K562 (cell line): ENCODE measurements around the gene MALAT1. TPM values are rescaled to one million over a fixed set of nuclear protein-coding genes. Genes with fewer than 3 reads are reported as not detected.
A peak's percentile ranks its signal among the peaks of the same experiment; 100 is the strongest.

Experiments
- FOXJ2 ChIP-seq: fragments of 200-800 bp; sonication (Bioruptor generic); IDR thresholded peaks from 2 replicates; pipeline ENCODE4 v1.6.1; 2016; ENCODE audit warnings: missing genetic modification characterization, missing compliant biosample characterization
- GTF2B ChIP-seq: IDR thresholded peaks from 2 replicates; pipeline ENCODE4 v1.6.1; 2011; ENCODE audit not compliant: insufficient read length; ENCODE audit errors: extremely low read depth
- HMG20B ChIP-seq: fragments of 250-450 bp; sonication (Bioruptor Pico); IDR thresholded peaks from 2 replicates; pipeline ENCODE4 v1.5.0; 2021; ENCODE audit warnings: mild to moderate bottlenecking
- HOMEZ ChIP-seq: fragments of 250-450 bp; sonication (Bioruptor Pico); IDR thresholded peaks from 2 replicates; pipeline ENCODE4 v1.4.0; 2020; ENCODE audit warnings: mild to moderate bottlenecking, moderate library complexity
- JUN ChIP-seq, 2 experiments: sonication (generic) in 1 of 2; formaldehyde crosslinking in 1 of 2; IDR thresholded peaks; 2 replicates each; pipeline versions ENCODE4 v1.6.1 to v1.8.0; 2012 to 2022; ENCODE audit warnings: borderline replicate concordance in 2 of 2, mild to moderate bottlenecking in 2 of 2, improper control_type of control experiment in 1 of 2, low read depth in 1 of 2, low read length in 1 of 2, missing genetic modification reagents in 1 of 2
- MED1 ChIP-seq: sonication (generic); formaldehyde crosslinking; IDR thresholded peaks from 2 replicates; pipeline ENCODE4 v1.8.1; 2023; ENCODE audit warnings: missing genetic modification reagents, borderline replicate concordance
- MEF2A ChIP-seq: IDR thresholded peaks from 2 replicates; pipeline ENCODE4 v1.6.1; 2011; ENCODE audit warnings: low read depth, mild to moderate bottlenecking, low read length, moderate library complexity; ENCODE audit not compliant: control insufficient read depth
- NUFIP1 ChIP-seq: fragments of 450-650 bp; IDR thresholded peaks from 2 replicates; pipeline ENCODE4 v1.6.1; 2018; ENCODE audit not compliant: partially characterized antibody
- PYGO2 ChIP-seq: fragments of 450-650 bp; IDR thresholded peaks from 2 replicates; pipeline ENCODE4 v1.6.1; 2016; ENCODE audit warnings: mild to moderate bottlenecking, missing genetic modification characterization, moderate library complexity, missing compliant biosample characterization
- SAFB2 ChIP-seq: fragments of 200-400 bp; formaldehyde crosslinking; IDR thresholded peaks from 2 replicates; pipeline ENCODE4 v1.6.1; 2018; ENCODE audit warnings: borderline replicate concordance, low read length, low read depth, moderate library complexity; ENCODE audit not compliant: severe bottlenecking
- SNAPC5 ChIP-seq: fragments of 250-450 bp; sonication (Bioruptor Pico); IDR thresholded peaks from 2 replicates; pipeline ENCODE4 v1.8.0; 2021; ENCODE audit warnings: moderate library complexity, mild to moderate bottlenecking, inconsistent platforms
- ZBTB33 ChIP-seq: sonication (generic); formaldehyde crosslinking; IDR thresholded peaks from 2 replicates; pipeline ENCODE4 v1.8.1; 2023; ENCODE audit warnings: mild to moderate bottlenecking, missing genetic modification reagents
- ZNF431 ChIP-seq: sonication (generic); formaldehyde crosslinking; IDR thresholded peaks from 2 replicates; pipeline ENCODE4 v1.8.0; 2022; ENCODE audit warnings: mild to moderate bottlenecking, missing genetic modification reagents
- ZNF518B ChIP-seq: fragments of 250-450 bp; sonication (Bioruptor Pico); IDR thresholded peaks from 2 replicates; pipeline ENCODE4 v1.5.0; 2021; ENCODE audit warnings: mild to moderate bottlenecking, moderate library complexity
- ZNF584 ChIP-seq: fragments of 200-800 bp; sonication (Bioruptor generic); IDR thresholded peaks from 2 replicates; pipeline ENCODE4 v1.6.1; 2016; ENCODE audit warnings: low read depth, mild to moderate bottlenecking, missing genetic modification characterization, missing compliant biosample characterization
- polyA plus RNA-seq, 8 experiments: library from polyadenylated mRNA; depleted of rRNA in 4 of 8; stranded (reverse) in 5 of 8; unstranded in 3 of 8; fragments of >200 nt; fragmentation: Nextera tagmentation in 2 of 8; fragmentation: Illumina TruSeq in 1 of 8; extraction: Ambion mirVana in 2 of 8; extraction: Trizol in 1 of 8; gene quantifications; 2 replicates each; pipeline versions ENCODE4 v1.2.1 to v1.2.3, GENCODE V29; 2011 to 2014; ENCODE audit warnings: inconsistent platforms in 1 of 8, missing spikeins in 1 of 8
- total RNA-seq, 7 experiments: library from RNA; depleted of rRNA in 6 of 7; stranded (reverse); fragments of >200 nt in 6 of 7; fragmentation: Illumina TruSeq in 2 of 7; extraction: Trizol in 2 of 7; gene quantifications; 2 replicates each; pipeline versions ENCODE4 v1.2.1 to v1.2.3, GENCODE V29; 2011 to 2021; ENCODE audit warnings: low replicate concordance in 1 of 7
- TF ChIP-seq, protein P1 (sequence below): sonication (generic); formaldehyde crosslinking; IDR thresholded peaks from 2 replicates; pipeline ENCODE4 v1.8.1; 2022; ENCODE audit warnings: missing genetic modification reagents

The MALAT1 gene
- total and polyA plus RNA-seq, 9 of the 15 experiments (the other 6 are each of a cell fraction or from before 2014, with no cell fraction given) = 363 to 8,715 (median 2,351) TPM

DNA sequence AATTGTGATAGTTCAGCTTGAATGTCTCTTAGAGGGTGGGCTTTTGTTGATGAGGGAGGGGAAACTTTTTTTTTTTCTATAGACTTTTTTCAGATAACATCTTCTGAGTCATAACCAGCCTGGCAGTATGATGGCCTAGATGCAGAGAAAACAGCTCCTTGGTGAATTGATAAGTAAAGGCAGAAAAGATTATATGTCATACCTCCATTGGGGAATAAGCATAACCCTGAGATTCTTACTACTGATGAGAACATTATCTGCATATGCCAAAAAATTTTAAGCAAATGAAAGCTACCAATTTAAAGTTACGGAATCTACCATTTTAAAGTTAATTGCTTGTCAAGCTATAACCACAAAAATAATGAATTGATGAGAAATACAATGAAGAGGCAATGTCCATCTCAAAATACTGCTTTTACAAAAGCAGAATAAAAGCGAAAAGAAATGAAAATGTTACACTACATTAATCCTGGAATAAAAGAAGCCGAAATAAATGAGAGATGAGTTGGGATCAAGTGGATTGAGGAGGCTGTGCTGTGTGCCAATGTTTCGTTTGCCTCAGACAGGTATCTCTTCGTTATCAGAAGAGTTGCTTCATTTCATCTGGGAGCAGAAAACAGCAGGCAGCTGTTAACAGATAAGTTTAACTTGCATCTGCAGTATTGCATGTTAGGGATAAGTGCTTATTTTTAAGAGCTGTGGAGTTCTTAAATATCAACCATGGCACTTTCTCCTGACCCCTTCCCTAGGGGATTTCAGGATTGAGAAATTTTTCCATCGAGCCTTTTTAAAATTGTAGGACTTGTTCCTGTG is 3.9 kb downstream of the MALAT1 start (continued):
- TF ChIP-seq ZNF518B (CRISPR knock-in tag) (peak; percentile 46; the same call in 1 of the 2 replicates), JUN (IDR thresholded peaks at IDR 0.05; ENCODE audit: borderline replicate concordance, low read depth, low read length) (no peak), JUN (CRISPR knock-in tag; IDR thresholded peaks at IDR 0.05; ENCODE audit: borderline replicate concordance) (0 out of 2 replicates have a peak, but pooled peaks have one; percentile 63), ZNF431 (no peak; the same call in 1 of the 2 replicates), MEF2A (peak; percentile 52; the same call in 1 of the 2 replicates), MED1 (no peak), HOMEZ (CRISPR knock-in tag) (no peak), SAFB2 (no peak), SNAPC5 (CRISPR knock-in tag) (no peak), FOXJ2 (tag) (no peak), NUFIP1 (no peak), GTF2B (no peak), ZNF584 (CRISPR knock-in tag) (no peak), ZBTB33 (CRISPR knock-in tag) (peak; percentile 15; the same call in 1 of the 2 replicates), HMG20B (CRISPR knock-in tag) (no peak), PYGO2 (tag) (no peak)
- TF ChIP-seq, protein P1, sequence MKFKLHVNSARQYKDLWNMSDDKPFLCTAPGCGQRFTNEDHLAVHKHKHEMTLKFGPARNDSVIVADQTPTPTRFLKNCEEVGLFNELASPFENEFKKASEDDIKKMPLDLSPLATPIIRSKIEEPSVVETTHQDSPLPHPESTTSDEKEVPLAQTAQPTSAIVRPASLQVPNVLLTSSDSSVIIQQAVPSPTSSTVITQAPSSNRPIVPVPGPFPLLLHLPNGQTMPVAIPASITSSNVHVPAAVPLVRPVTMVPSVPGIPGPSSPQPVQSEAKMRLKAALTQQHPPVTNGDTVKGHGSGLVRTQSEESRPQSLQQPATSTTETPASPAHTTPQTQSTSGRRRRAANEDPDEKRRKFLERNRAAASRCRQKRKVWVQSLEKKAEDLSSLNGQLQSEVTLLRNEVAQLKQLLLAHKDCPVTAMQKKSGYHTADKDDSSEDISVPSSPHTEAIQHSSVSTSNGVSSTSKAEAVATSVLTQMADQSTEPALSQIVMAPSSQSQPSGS = no peak
